K562 (cell line): ENCODE results near the gene PLCE1. TPM values are rescaled to one million over a fixed set of nuclear protein-coding genes. Genes with fewer than 3 reads are reported as not detected.

ENCODE experiments used
- ATAC-seq: fragments of 200-7000 bp; cut with Tn5 transposase; 3 replicates; pipeline ENCODE4 v1.9.1; 2020; ENCODE audit warnings: moderate library complexity
- BruUV-seq: library from RNA; stranded (reverse); fragments of 400-500 nt; replicated peaks from 2 replicates; lab custom pipeline; 2021; lab: Mats Ljungman, UMichigan
- CTCF ChIA-PET: fragments of 300-600 bp; formaldehyde crosslinking; extraction: SDS; loops from one replicate; lab custom pipeline; 2021; ENCODE audit warnings: low intra/inter-chr PET ratio; lab: Yijun Ruan, JAX
- POLR2A ChIA-PET: fragments of 300-600, 350-650 bp; sonication (Branson Sonifier 250); formaldehyde crosslinking; extraction: SDS; loops from one replicate; lab custom pipeline; 2021; ENCODE audit warnings: antibody characterized with exemption, inconsistent platforms; lab: Yijun Ruan, JAX
- DNase-seq, 4 experiments: peaks; one replicate each; pipeline versions ENCODE4 v3.0.0 to v3.0.0-alpha.2; 2011 to 2018; ENCODE audit warnings: low spot score in 3 of 4, mixed read lengths in 3 of 4; ENCODE audit errors: extremely low read depth in 1 of 4
- FAIRE-seq: peaks from 2 replicates; lab custom pipeline; 2011; peaks lifted over from hg19 to GRCh38; lab: Jason Lieb, UNC
- H2AFZ ChIP-seq: 2 replicates; pipeline ENCODE4 v1.6.0; 2011; ENCODE audit warnings: low read depth, low read length, control low read depth, inconsistent platforms
- H3K27ac ChIP-seq: fragments of 200-600 bp; 3 replicates; pipeline ENCODE4 v1.8.0; 2011; ENCODE audit warnings: low read depth, mild to moderate bottlenecking, control low read depth, inconsistent platforms, low read length, moderate library complexity, mixed read lengths; ENCODE audit errors: extremely low read depth
- H3K27me3 ChIP-seq, 2 experiments: fragments of 300-600 bp in 1 of 2; 2 replicates in 1 of 2; 3 replicates in 1 of 2; pipeline versions ENCODE4 v1.6.0 to v1.8.0; 2011; ENCODE audit warnings: inconsistent platforms in 2 of 2, low read length in 2 of 2, mild to moderate bottlenecking in 1 of 2, mixed read lengths in 1 of 2, moderate library complexity in 1 of 2; ENCODE audit not compliant: control insufficient read depth in 2 of 2, insufficient read depth in 2 of 2
- H3K36me3 ChIP-seq: fragments of 300-600 bp; 3 replicates; pipeline ENCODE4 v1.8.0; 2011; ENCODE audit warnings: mild to moderate bottlenecking, low read length, inconsistent platforms; ENCODE audit not compliant: control insufficient read depth, insufficient read depth
- H3K4me1 ChIP-seq, 2 experiments: fragments of 200-600 bp in 1 of 2; replicated peaks in 1 of 2; 2 replicates in 1 of 2; 3 replicates in 1 of 2; pipeline versions ENCODE4 v1.5.1 to v1.8.0; 2011; ENCODE audit warnings: inconsistent platforms in 2 of 2, low read length in 2 of 2, mild to moderate bottlenecking in 1 of 2, mixed read lengths in 1 of 2, moderate library complexity in 1 of 2; ENCODE audit not compliant: control insufficient read depth in 2 of 2, insufficient read depth in 2 of 2
- H3K4me2 ChIP-seq: 2 replicates; pipeline ENCODE4 v1.6.1; 2011; ENCODE audit warnings: low read length, control low read depth, inconsistent platforms, mixed read lengths; ENCODE audit not compliant: insufficient read depth
- H3K4me3 ChIP-seq: fragments of 200-600 bp; sonication (generic), shearing (Covaris generic); 2 replicates; pipeline ENCODE4 v1.5.1; 2016; ENCODE audit warnings: control low read depth, inconsistent platforms
- H3K79me2 ChIP-seq: fragments of 200-600 bp; 3 replicates; pipeline ENCODE4 v1.8.0; 2011; ENCODE audit warnings: low read length, inconsistent platforms; ENCODE audit not compliant: control insufficient read depth, insufficient read depth
- H3K9ac ChIP-seq, 2 experiments: 2 replicates each; pipeline versions ENCODE4 v1.6.0 to v1.6.1; 2011; ENCODE audit warnings: low read depth in 2 of 2, low read length in 2 of 2, control low read depth in 1 of 2, inconsistent platforms in 1 of 2, mild to moderate bottlenecking in 1 of 2, mixed read lengths in 1 of 2; ENCODE audit not compliant: insufficient read depth in 1 of 2
- H3K9me1 ChIP-seq: one replicate; pipeline ENCODE4 v1.6.0; 2011; ENCODE audit warnings: inconsistent platforms, mild to moderate bottlenecking, low read length, moderate library complexity; ENCODE audit not compliant: control insufficient read depth, insufficient read depth
- H3K9me3 ChIP-seq: replicated peaks from 2 replicates; pipeline ENCODE4 v1.5.1; 2011; ENCODE audit warnings: low read depth, low read length, inconsistent platforms; ENCODE audit not compliant: control insufficient read depth, insufficient read depth
- H4K20me1 ChIP-seq: replicated peaks from 2 replicates; pipeline ENCODE4 v1.6.1; 2011; ENCODE audit warnings: low read length, inconsistent platforms, mixed read lengths; ENCODE audit not compliant: control insufficient read depth, insufficient read depth
- BRD9 ChIP-seq: fragments of 450-650 bp; IDR thresholded peaks from 2 replicates; pipeline ENCODE4 v1.6.1; 2018; ENCODE audit warnings: low read depth; ENCODE audit not compliant: partially characterized antibody
- E2F6 ChIP-seq, 2 experiments: IDR thresholded peaks; 2 replicates each; pipeline ENCODE4 v1.6.1; 2011; ENCODE audit warnings: borderline replicate concordance in 1 of 2, control low read depth in 1 of 2, low read depth in 1 of 2, low read length in 1 of 2, mild to moderate bottlenecking in 1 of 2, mixed read lengths in 1 of 2, moderate library complexity in 1 of 2; ENCODE audit not compliant: insufficient read depth in 1 of 2, insufficient read length in 1 of 2, poor library complexity in 1 of 2, severe bottlenecking in 1 of 2; ENCODE audit errors: extremely low read depth in 1 of 2
- NR2F6 ChIP-seq: fragments of 450-650 bp; formaldehyde crosslinking; IDR thresholded peaks from 2 replicates; pipeline ENCODE4 v1.4.0; 2020; ENCODE audit warnings: mild to moderate bottlenecking
- PCBP1 ChIP-seq: fragments of 200-400 bp; formaldehyde crosslinking; IDR thresholded peaks from 2 replicates; pipeline ENCODE4 v1.6.1; 2018; ENCODE audit warnings: mild to moderate bottlenecking, low read depth, low read length; ENCODE audit not compliant: poor library complexity, severe bottlenecking
- POLR2AphosphoS2 ChIP-seq: IDR thresholded peaks from 2 replicates; pipeline ENCODE4 v1.6.1; 2012; ENCODE audit warnings: low read length, improper control_type of control experiment
- SPI1 ChIP-seq: IDR thresholded peaks from 2 replicates; pipeline ENCODE4 v1.6.1; 2011; ENCODE audit warnings: low read depth, low read length, control low read depth, borderline replicate concordance
- ZNF12 ChIP-seq: sonication (generic); formaldehyde crosslinking; IDR thresholded peaks from 2 replicates; pipeline ENCODE4 v1.4.0; 2020; ENCODE audit warnings: mild to moderate bottlenecking, missing genetic modification reagents
- ZNF655 ChIP-seq: fragments of 250-450 bp; sonication (Bioruptor Pico); IDR thresholded peaks from 2 replicates; pipeline ENCODE4 v1.5.0; 2021
- WGBS: fragments of 100-300 bp; shearing (Covaris generic); methylation state at CpG from one replicate; pipeline ENCODE4 v1.1.6; 2016; ENCODE audit warnings: low coverage, mixed read lengths; ENCODE audit not compliant: insufficient coverage; ENCODE audit errors: missing lambda C conversion rate; 5-methylcytosine and 5-hydroxymethylcytosine counted together
- in situ Hi-C: fragments of 300-500 bp; cut with MboI; formaldehyde crosslinking; loops from 4 replicates; pipeline ENCODE4 v1.15.0; 2018; ENCODE audit warnings: inconsistent platforms, mixed read lengths
- intact Hi-C: fragments of 100-400 bp; cut with micrococcal nuclease; formaldehyde crosslinking; loops from 2 replicates; pipeline ENCODE4 v1.14.2; 2022
- polyA plus RNA-seq, 8 experiments: library from polyadenylated mRNA; depleted of rRNA in 4 of 8; stranded (reverse) in 5 of 8; unstranded in 3 of 8; fragments of >200 nt; fragmentation: Nextera tagmentation in 2 of 8; fragmentation: Illumina TruSeq in 1 of 8; extraction: Ambion mirVana in 2 of 8; extraction: Trizol in 1 of 8; gene quantifications; 2 replicates each; pipeline versions ENCODE4 v1.2.1 to v1.2.3, GENCODE V29; 2011 to 2014; ENCODE audit warnings: inconsistent platforms in 1 of 8, missing spikeins in 1 of 8
- total RNA-seq, 7 experiments: library from RNA; depleted of rRNA in 6 of 7; stranded (reverse); fragments of >200 nt in 6 of 7; fragmentation: Illumina TruSeq in 2 of 7; extraction: Trizol in 2 of 7; gene quantifications; 2 replicates each; pipeline versions ENCODE4 v1.2.1 to v1.2.3, GENCODE V29; 2011 to 2021; ENCODE audit warnings: low replicate concordance in 1 of 7
- TF ChIP-seq, protein P1 (sequence below): fragments of 450-650 bp; conservative IDR thresholded peaks from 2 replicates; pipeline ENCODE4 v1.6.1; 2016; ENCODE audit warnings: missing genetic modification characterization, low read depth, mild to moderate bottlenecking, missing compliant biosample characterization, moderate library complexity

PLCE1 gene
- total and polyA plus RNA-seq, 9 of the 15 experiments (the other 6 are each of a cell fraction or from before 2014, with no cell fraction given), result under 0.01 to 0.52 (median 0.13) TPM; not detected in 5

- 8% methylated on average over 3 of the region's 10 CpGs for WGBS
- H3K36me3 ChIP-seq, result no peaks in the 10 kb centered on the region
- no TSS peak for BruUV-seq
- no peaks in the 10 kb centered on the region for H3K79me2 ChIP-seq
- FAIRE-seq, result no peak
- DNase-seq, result no peak
- no peak overlapping the region for H2AFZ ChIP-seq
- no peak overlapping the region for H3K4me2 ChIP-seq
- intact Hi-C loops (no loop called here), in situ Hi-C loops (no loop called here)
- no peak for ATAC-seq
- H3K4me1 ChIP-seq, result peaks cover 0 to 11% of the 10 kb centered on the region in 2 experiments; a peak in 2 of 5 replicates
- no peaks in the 10 kb centered on the region for H4K20me1 ChIP-seq
- H3K4me3 ChIP-seq, result no peak overlapping the region
- no peak overlapping the region for H3K9ac ChIP-seq
- no peaks in the 10 kb centered on the region for H3K9me3 ChIP-seq
- H3K27me3 ChIP-seq, result peaks cover 0 to 27% of the 10 kb centered on the region in 2 experiments; a peak in 3 of 5 replicates
- POLR2A ChIA-PET, result interaction anchor here (0.6 kb wide), 1 partner anchor 329 kb away, joined by 3 read pairs; no protein-coding TSS in a partner anchor
- TF ChIP-seq BRD9 (no peak), SPI1 (no peak)
- TF ChIP-seq, all 486 proteins: peak for 0
- H3K27ac ChIP-seq, result no peak overlapping the region
- no peaks in the 10 kb centered on the region for H3K9me1 ChIP-seq
- CTCF ChIA-PET, result no interaction called here
Observed at GRCh38 chr10:93995598-93996271, 2.0 kb downstream of the PLCE1 start.

GRCh38 chr10:93996551-93996950 is 2.8 kb downstream of the PLCE1 start:
- TF ChIP-seq E2F6 (IDR thresholded peaks at IDR 0.05; ENCODE audit: borderline replicate concordance in 1 of 2, extremely low read depth in 1 of 2, insufficient read depth in 1 of 2, insufficient read length in 1 of 2, low read depth in 1 of 2, low read length in 1 of 2, poor library complexity in 1 of 2, severe bottlenecking in 1 of 2), result no peak
- TF ChIP-seq ZNF655 (CRISPR knock-in tag), result no peak
- TF ChIP-seq NR2F6 (CRISPR knock-in tag), result no peak
- TF ChIP-seq ZNF12 (CRISPR knock-in tag), result no peak
- TF ChIP-seq PCBP1, result no peak
- no peak for TF ChIP-seq POLR2AphosphoS2
- TF ChIP-seq, protein P1, sequence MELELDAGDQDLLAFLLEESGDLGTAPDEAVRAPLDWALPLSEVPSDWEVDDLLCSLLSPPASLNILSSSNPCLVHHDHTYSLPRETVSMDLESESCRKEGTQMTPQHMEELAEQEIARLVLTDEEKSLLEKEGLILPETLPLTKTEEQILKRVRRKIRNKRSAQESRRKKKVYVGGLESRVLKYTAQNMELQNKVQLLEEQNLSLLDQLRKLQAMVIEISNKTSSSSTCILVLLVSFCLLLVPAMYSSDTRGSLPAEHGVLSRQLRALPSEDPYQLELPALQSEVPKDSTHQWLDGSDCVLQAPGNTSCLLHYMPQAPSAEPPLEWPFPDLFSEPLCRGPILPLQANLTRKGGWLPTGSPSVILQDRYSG (tag), result no peak
- H4K20me1 ChIP-seq, result no peaks in the 10 kb centered on the region
- intact Hi-C loops, result no loop called here
- H3K9me3 ChIP-seq, result no peaks in the 10 kb centered on the region
- FAIRE-seq, result no peak
- H3K9me1 ChIP-seq, result no peaks in the 10 kb centered on the region
- no peak for DNase-seq
- H3K4me2 ChIP-seq, result no peak overlapping the region
- no peak overlapping the region for H3K27ac ChIP-seq
- BruUV-seq, result no TSS peak
- peaks cover 0 to 27% of the 10 kb centered on the region in 2 experiments; a peak in 3 of 5 replicates for H3K27me3 ChIP-seq
- no peaks in the 10 kb centered on the region for H3K79me2 ChIP-seq
- ChIA-PET CTCF (no interaction called here), POLR2A (no interaction called here)
- no peak for ATAC-seq
- in situ Hi-C loops, result no loop called here
- 3% methylated on average over 3 of the region's 3 CpGs for WGBS
- peaks cover 0 to 11% of the 10 kb centered on the region in 2 experiments; a peak in 2 of 5 replicates for H3K4me1 ChIP-seq
- H3K36me3 ChIP-seq, result no peaks in the 10 kb centered on the region
- no peak overlapping the region for H3K4me3 ChIP-seq
- H2AFZ ChIP-seq, result no peak overlapping the region
- H3K9ac ChIP-seq, result no peak overlapping the region
